ENCODE results near the gene SLC25A18.

DNA sequence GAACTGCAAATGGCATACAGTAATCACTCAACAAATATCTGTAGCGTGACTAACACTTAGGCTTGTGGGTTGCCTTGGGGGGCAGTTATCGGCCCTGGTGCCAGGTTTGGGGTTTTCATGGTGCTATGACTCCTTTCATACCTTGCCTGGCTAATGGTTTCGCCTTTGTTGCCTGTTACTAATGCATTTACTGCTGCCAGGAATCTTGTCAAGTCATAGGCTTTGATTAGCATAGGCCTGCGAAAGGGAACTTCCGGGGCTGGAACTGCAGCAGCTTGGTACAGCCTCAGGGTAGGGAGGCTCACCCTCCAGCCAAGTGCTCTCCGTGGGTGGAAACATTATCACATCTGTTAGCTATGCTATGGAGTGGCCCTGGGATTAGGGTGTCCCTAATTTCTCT is 13.2 kb downstream of the SLC25A18 start:
- TF ChIP-seq, protein P1, sequence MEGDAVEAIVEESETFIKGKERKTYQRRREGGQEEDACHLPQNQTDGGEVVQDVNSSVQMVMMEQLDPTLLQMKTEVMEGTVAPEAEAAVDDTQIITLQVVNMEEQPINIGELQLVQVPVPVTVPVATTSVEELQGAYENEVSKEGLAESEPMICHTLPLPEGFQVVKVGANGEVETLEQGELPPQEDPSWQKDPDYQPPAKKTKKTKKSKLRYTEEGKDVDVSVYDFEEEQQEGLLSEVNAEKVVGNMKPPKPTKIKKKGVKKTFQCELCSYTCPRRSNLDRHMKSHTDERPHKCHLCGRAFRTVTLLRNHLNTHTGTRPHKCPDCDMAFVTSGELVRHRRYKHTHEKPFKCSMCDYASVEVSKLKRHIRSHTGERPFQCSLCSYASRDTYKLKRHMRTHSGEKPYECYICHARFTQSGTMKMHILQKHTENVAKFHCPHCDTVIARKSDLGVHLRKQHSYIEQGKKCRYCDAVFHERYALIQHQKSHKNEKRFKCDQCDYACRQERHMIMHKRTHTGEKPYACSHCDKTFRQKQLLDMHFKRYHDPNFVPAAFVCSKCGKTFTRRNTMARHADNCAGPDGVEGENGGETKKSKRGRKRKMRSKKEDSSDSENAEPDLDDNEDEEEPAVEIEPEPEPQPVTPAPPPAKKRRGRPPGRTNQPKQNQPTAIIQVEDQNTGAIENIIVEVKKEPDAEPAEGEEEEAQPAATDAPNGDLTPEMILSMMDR (IDR thresholded peaks at IDR 0.05) = no peak
- no peak for TF ChIP-seq POLR2A (IDR thresholded peaks at IDR 0.05)
